ENCODE results near the gene NADSYN1.

- TF ChIP-seq EZH2 (optimal IDR thresholded peaks at IDR 0.05; ENCODE audit: low read depth, low read length): no peak
- no peak for TF ChIP-seq CTCF (IDR thresholded peaks at IDR 0.05; ENCODE audit: low read length)
These were observed 42.5 kb upstream of the NADSYN1 start for GRCh38 chr11:71410363-71410966.
